Activated CD4-positive, alpha-beta T cell treated with anti-CD3 and anti-CD28 coated beads, Interleukin-2, amount 10 ng/mL, durations not matched to agents 24 days and 14 days (primary cell): ENCODE results near the gene HSPA8. TPM values are rescaled to one million over a fixed set of nuclear protein-coding genes. Genes with fewer than 3 reads are reported as not detected.

Experiments
- total RNA-seq: library from RNA; stranded (reverse); gene quantifications from 2 replicates; pipeline ENCODE4 v1.2.3, GENCODE V29; 2022

HSPA8 gene
- total RNA-seq, 1 donor from 2014 or later = 4,739 TPM

Other genes with a start within 250 kb of the HSPA8 start
- 3.8 and 4.2 TPM in 2 replicates for gene CRTAM, start 223.6 kb downstream of the HSPA8 start, total RNA-seq
- 0.95 and 1.1 TPM in 2 replicates for gene JHY, start 179.4 kb downstream of the HSPA8 start, total RNA-seq
- gene BSX, start 80.3 kb downstream of the HSPA8 start, total RNA-seq = not detected in 2 replicates
- gene CLMP, start 133.1 kb upstream of the HSPA8 start, total RNA-seq = 0.05 and 0.12 TPM in 2 replicates